NCI-H69 (cell line): ENCODE measurements around the gene LARP1B.
"Not testable (repeated sequence)": the region's sequence is repeated elsewhere in the genome, so short reads cannot be mapped to it uniquely, and the experiment has no call there.

ENCODE experiments used
- DNase-seq: peaks from one replicate; lab custom pipeline; 2025; lab: John Stamatoyannopoulos, UW

Gene LARP1B

DNA sequence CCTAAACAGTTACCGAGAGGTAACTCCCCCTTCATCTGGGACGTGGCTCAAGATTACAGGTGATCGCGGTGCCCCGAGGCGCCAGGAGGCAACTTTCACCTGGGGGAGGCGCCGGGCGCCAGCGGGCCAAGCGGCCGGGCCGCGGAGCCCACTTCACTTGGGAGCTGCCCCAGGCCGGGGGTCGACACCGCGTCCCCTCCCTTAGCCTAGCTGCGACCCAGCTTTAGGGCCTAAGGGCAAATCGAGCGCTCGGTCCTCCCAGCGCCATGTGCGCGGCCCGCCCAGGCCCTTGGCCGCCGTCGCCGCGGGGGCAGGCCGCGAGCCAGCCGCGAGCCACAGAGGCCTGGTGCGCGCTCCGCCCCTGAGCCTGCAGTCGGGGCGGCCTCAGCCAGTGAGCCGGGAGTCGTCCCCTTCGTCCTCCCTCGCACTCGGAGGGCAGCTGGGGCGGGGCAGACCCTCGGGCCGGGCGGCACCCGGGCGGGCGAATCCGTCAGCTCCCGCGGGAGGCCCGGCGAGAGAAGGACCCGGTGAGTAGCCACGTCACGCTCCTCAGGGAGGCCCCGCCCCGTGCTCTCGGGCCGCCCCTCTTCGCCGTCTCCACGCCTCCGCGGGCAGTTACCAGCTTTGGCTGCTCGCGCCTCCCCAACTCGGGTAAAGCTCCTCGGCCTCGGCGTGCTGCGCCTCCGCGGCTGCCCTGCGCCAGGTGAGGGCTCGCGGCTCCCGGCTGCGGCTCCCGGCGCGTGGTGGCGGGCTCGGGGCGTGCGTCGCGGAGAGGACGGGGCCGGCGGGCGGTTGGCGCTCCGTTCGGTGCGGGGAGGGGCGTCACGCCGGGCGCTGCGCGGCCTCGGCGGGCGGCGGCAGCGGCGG is at the start of gene LARP1B:
Gene LARP1B, plus strand, starts transcription at position 614 of the 867 bp plus-strand sequence. CDS start 13,640 bp downstream, outside the sequence.
- DNase-seq, result peak; percentile 95

DNA sequence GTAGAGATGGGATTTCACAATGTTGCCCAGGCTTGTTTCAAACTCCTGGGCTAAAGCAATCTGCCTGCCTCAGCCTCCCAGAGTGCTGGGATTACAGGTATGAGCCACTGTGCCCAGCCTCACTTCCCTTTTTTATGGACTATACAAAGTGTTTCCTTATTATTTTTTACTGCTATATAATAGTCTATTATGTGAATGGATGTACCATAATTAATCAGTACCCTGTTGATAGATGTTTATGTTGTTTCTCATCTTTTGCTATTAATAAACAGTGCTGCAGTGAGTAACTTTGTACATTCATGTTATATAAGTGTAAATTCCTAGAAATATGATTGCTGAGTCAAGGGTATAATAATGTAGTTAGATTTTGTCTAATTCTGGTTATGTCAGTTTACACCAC is 35.8 kb upstream of the LARP1B start:
- DNase-seq, result no peak

DNA sequence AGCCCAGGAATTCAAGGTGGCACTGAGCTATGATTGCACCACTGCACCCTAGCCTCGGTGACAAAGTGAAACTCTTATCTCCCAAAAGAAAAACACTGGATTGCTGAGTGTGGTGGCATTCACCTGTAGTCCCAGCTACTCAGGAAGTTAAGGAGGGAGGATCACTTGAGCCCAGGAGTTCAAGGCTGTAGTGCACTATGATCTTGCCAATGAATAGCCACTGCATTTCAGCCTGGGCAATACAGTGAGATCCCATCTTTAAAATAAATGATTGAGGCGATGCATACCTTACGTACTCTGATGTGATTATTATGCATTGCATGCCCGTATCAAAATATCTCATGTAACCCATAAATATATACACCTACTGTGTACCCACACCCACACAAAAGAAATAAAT is 31.2 kb upstream of the LARP1B start:
- DNase-seq, result no peak

DNA sequence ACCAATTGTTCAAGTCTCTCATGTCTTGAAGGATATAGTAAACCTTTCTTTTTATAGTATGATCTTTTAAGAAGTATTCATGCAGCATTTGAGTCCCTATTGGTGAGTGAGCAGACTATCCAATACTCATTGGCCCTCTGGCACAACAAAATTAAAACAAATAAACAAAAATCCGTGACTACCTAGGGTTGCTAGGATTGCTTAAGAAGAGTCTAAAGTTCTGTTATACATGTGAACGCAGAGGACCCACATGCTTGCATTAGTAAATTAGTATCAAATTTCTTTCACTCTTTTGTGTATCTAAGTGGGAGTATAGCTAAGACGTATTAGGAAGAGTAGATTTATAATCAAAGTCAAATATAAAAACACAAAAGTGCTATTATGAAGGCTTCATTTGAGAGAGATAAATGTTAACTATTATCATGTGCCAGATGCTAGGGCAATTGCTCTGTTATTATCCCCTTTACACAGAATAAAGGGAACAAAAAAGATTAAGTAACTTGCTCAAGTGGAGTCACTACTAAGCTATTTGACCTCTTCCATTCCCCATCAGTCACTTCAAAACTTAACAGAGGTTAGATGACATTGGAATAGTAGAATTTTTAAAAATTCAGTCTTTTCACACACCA is 29.2 kb upstream of the LARP1B start:
- peak; percentile 83 for DNase-seq

DNA sequence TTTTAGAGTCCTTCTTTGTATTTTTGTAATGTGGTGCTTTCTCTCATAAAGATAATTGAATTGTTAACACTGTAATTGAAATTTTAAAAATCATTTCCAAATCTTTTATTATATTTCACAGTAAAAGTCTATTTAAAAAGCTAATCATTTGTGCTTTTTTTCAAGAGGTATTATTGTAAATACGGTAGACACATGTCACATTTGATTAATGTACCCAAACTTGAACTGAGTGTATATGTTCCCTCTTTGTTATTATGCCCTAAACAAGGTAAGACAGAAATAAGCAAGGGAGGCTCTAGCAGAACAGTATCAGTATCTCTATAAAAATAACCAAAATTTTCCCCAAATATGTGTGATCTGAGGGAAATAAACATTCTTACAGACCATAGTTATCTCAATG is 21.5 kb upstream of the LARP1B start:
- DNase-seq, result no peak

DNA sequence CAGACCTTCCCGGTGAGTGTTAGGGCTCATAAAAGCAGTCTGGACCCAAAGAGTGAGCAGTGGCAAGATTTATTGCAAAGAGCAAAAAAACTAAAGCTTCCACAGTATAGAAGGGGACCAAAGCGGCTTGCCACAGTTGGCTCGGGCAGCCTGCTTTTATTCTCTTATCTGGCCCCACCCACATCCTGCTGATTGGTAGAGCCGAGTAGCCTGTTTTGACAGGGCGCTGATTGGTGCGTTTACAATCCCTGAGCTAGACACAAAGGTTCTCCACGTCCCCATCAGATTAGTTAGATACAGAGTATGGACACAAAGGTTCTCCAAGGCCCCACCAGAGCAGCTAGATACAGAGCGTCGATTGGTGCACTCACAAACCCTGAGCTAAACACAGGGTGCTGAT is 14.1 kb upstream of the LARP1B start:
- not testable (repeated sequence) for DNase-seq

DNA sequence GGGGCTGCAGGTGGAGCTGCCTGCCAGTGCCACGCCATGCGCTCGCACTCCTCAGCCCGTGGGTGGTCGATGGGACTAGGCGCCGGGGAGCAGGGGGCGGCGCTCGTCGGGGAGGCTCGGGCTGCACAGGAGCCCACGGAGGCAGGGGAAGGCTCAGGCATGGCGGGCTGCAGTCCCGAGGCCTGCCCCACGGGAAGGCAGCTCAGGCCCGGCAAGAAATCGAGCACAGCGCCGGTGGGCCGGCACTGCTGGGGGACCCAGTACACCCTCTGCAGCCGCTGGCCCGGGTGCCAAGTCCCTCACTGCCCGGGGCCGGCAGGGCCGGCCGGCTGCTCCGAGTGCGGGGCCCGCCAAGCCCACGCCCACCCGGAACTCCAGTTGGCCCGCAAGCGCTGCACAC is 13.6 kb upstream of the LARP1B start:
- not testable (repeated sequence) for DNase-seq

DNA sequence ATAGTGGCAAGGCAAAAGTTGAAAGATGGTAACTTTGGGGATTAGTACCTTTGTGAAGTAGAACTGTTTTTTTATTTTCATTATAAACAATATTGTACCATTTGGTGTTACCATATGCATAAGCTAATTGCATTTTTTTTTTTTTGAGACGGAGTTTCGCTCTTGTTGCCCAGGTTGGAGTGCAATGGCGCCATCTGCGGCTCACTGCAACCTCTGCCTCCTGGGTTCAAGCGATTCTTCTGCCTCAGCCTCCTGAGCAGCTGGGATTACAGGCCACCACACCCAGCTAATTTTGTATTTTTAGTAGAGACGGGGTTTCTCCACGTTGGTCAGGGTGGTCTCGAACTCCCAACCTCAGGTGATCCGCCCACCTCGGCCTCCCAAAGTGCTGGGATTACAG is 9.9 kb upstream of the LARP1B start:
- peak; percentile 52 for DNase-seq

DNA sequence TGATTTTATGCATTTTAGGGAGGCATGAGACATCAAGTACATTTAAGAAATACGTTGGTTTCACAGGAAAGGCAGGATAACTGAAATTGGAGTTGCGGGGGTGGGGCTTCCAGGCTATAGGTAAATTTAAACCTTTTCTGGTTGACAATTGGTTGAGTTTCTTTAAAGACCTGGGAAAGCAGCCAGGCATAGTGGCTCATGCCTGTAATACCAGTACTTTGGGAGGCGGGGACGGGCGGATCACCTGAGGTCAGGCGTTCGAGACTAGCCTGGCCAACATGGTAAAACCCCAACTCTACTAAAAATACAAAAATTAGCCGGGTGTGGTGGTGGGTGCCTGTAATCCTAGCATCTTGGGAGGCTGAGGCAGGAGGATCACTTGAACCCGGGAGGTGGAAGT is 6.2 kb upstream of the LARP1B start:
- not testable (repeated sequence) for DNase-seq

DNA sequence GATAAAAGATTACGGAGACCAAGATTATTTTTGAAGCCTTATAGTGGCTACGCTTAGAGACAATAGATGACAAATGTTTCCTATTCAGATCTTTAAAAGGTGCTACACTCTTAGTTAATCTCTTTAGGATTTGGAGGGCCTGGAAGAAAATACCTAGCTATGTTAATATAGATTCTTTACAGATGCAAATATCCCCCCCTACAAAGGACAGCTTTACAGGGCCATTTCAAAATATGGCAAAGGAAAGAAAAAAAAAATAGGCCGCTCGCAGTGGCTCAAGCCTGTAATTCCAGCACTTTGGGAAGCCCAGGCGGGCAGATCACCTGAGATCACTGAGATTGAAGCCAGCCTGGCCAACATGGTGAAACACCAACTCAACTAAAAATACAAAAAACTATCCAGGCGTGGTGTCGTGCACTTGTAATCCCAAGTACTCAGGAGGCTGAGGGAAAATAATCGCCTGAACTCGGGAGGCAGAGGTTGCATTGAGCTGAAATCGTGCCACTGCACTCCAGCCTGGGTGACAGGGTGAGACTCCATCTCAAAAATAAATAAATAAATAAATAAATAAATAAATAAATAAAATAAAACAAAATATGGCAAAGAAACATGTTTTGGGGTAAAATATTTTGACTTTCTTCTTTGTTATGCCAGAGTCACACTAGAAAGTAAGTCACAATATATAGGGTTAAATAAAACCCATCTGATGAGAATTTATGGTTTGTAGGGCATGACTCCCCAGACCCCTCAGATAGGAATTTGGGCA is 5.5 kb upstream of the LARP1B start:
- DNase-seq, result not testable (repeated sequence)

DNA sequence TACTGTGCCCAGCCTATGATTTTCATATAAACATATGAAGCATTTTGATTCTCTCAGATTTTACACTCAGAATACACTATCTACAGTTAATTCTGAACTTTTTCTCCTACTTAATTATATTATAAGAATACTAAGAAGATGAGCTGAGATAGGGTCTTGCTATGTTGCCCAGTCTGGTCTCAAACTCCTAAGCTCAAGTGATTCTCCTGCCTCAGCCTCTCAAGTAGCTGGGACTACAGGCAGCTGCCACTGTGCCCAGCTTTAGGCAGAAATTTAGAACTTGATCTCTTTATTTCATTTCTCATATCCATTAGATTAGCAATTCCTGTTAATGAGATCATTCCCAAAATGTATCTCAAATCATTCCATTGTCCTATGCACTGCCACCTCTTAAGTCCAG is 4.7 kb upstream of the LARP1B start:
- no peak for DNase-seq

DNA sequence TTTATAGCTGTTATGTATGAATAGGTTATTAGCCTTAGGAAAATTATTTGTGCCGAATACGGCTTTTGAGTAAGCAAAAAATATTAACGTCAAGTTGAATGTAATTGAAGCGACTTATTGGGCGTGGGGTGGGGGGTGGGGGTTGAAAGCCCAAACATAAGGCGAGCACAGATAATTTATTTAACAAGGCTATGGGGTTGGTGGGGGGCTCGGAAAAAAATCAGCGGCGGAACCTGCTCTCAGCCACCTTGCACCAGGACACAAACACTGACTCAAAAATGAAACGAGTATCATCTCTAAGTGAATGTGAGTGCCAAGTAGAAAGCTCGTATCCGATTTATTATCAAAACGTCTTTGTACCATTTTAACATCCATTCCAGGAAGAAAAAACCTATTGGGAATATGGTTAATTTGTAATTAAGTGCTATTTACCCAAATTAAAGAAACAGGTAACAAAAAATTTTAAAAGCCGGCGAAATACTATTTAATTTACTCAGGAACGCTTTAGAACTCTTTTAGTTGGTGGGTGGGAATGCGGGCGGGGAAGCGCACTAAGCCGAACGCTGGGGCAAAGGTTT is 902 bp upstream of the LARP1B start:
- DNase-seq, result peak; percentile 44

DNA sequence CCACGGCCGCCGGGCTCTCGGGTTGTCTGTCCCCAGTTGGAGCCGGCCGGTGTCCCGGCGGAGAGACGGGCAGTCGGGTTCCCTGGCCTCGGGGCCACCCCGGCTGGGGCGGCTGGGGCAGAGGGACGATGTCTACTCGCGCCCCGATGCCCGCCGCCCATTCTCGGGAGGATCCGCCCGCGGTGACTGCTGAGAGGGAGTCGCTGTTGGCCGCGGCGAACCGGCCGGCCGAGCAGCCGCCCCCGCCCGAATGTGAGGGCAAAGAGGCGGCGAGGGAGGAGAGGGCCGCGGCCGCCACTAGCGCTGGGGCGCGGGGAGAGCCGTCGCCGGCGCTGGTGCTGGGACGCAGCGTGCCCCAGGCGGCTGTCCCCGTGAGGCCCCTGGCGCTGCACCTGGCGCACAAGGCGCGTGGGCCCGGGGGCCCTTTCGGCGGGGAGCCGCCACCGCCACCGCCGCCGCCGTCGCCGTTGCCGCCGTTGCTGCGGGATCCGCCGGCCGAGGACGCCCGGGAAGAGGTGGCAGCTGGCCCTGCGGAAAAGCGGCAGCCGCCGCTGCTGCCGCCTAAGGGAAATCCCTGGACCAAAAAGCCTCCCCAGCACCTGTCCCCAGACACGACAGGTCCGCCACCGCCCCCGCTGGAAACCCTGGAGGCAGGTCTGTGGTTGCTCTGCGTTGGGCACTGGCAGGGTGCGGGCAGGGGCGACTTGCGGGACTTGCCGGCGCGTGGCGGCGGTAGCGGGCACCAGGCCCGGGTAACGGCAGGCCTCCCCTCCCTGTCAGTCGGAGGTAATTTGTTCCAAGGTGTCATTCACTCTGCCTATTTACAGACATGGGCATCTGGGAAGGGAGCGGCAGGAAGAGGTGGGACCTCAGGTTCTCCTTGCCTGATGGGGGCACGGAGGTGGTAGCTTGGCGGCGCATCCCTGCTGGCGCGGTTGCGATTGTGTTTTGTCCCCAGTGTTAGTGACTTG is 739 bp downstream of the LARP1B start:
- DNase-seq, result peak; percentile 86

DNA sequence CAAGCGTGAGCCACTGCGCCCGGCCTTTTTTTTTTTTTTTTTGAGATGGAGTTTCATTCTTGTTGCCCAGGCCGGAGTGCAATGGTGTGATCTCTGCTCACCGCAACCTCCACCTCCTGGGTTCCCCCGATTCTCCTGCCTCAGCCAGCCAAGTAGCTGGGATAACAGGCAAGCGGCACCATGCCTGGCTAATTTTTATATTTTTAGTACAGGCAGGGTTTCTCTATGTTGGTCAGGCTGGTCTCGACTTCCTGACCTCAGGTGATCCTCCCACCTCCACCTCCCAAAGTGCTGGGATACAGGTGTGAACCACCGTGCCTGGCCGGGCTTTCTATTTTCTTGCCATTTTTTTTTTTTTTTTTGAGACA is 5.3 kb downstream of the LARP1B start:
- not testable (repeated sequence) for DNase-seq

DNA sequence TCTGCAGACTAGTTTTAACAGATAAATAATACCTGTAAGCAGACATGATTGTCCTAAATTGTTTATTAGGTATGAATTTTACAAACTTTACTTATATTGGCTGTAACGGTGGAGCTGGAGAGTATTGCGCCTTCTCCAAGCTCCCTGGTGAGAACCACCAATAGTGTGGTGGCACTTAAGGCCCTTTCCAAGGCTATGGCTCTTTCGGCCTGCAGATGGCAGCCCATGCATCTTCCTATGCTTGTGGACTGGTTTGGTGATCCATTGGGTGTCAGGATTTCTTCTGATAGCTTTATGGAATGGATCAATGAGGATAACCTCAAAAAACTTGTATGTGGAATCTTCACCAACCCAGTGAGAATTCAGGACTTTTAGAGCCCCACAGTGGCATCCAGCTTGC is 7.8 kb downstream of the LARP1B start:
- peak; percentile 13 for DNase-seq

DNA sequence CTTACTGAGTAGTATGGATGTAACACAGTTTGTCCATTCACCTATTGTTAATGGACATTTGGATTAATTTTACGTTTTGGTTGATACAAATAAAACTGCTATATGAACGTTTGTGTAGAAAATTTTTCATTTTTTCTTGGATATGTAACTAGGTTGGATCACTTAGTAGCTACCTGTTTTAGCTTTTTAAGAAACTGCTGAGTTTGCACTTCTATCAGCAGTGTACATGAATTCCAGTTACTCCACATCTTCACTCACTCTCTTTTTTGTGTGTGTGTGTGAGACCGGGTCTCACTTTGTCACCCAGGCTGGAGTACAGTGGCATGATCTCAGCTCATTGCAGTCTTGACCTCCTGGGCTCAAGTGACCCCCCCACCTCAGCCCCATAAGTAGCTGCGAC is 15.4 kb downstream of the LARP1B start:
- no peak for DNase-seq

DNA sequence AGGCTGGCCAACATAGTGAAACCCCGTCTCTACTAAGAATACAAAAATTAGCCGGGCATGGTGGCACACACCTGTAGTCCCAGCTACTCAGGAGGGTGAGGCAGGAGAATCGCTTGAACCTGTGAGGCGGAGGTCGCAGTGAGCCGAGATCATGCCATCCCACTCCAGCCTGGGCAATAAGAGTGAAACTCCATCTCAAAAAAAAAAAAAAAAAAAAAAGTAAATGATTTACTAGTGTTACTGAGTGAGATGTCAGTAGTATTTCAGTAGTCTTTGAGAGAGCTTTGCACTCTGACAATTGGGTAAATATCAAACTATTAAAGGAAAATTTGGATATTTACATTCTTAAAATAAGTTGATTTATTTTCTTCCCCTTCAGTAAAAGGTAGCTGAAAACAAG is 34.2 kb downstream of the LARP1B start:
- DNase-seq, result not testable (repeated sequence)

DNA sequence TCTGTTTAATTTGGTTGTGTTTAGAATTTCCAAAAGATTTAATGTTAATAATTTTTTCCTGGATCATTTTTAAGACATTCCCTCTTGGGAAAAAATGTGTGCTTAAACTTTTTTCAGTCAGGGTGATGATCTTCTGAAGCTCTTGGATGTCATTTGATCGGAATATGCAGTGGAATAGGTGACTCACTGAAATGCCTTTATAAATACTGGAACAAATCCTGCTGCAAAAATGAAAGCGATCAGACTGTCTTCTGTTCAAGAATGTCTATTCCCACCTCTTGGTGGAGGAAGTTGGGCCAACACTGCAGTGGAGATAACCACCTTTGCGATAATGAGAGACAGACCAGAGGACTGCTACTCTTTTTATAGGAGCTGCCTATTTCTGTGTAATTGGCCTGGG is 46.7 kb downstream of the LARP1B start:
- no peak for DNase-seq

DNA sequence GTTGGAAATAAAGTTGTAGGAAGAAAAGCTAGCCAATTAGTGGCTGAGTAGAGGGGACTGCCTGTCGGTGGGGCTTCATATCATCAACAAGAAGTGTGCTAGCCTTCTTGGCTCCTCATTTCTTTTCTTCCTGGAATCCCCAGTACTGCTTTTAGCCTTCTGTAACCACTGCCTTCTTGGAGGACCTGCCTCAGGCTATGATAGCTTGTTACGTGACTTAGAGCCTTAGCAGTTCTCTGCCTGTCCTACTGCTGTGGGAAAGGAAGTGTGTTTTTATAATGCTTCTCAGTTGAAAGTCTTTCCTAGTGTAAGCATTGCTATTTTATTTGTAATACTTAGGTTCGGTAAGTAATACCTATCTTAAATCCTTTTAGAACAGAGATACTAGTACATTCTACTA is 61.9 kb downstream of the LARP1B start:
- no peak for DNase-seq

DNA sequence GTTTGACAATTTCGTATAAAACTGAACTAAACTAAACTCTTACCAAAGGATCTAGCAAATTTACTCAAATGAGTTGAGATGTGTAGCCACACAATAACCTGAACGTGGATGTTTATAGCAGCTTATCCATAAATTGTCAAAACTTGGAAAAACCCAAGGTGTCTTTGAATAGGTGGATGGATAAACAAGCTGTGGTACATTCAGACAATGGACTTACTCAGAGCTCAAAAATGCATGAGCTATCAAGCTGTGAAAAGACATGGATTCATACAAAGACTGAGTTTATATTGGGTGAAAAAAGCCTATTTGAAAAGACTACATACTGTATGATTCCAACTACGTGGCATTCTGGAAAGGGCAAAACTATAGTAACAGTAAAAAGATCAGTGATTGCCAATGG is 69.5 kb downstream of the LARP1B start:
- no peak for DNase-seq

DNA sequence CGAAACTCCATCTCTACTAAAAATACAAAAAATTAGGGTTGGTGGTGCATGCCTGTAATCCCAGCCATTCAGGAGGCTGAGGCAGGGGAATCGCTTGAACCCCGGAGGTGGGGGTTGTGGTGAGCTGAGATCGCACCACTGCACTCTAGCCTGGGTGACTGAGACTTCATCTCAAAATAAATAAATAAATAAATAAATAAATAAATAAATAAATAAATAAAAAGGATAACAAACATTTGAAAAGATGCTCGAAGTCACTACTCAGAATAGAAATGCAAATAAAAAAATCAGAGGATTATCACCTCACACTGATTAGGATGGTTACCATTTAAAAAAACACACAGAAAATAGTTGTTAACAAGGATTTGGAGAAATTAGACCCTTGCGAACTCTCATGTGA is 73.8 kb downstream of the LARP1B start:
- no peak for DNase-seq
